Activated CD4-positive, CD25-positive, alpha-beta regulatory T cell treated with anti-CD3 and anti-CD28 coated beads, Interleukin-2, amount 50 U/mL, for 72 hours (primary cell): ENCODE data around the gene GALNT13.

ENCODE experiments used
- DNase-seq: peaks from one replicate; pipeline ENCODE4 v3.0.0; 2021

Gene GALNT13

GRCh38 chr2:154331784-154332183 lies 460.1 kb downstream of the GALNT13 start:
- no peak for DNase-seq

- DNase-seq: no peak
These were observed 464.5 kb downstream of the GALNT13 start for GRCh38 chr2:154336201-154336600.

GRCh38 chr2:154338352-154338967 lies 466.7 kb downstream of the GALNT13 start:
- no peak for DNase-seq

- no peak for DNase-seq
These were observed 471.6 kb downstream of the GALNT13 start for GRCh38 chr2:154343282-154343681.

GRCh38 chr2:154350911-154351310 lies 479.2 kb downstream of the GALNT13 start:
- DNase-seq: no peak

GRCh38 chr2:154361276-154361675 lies 489.6 kb downstream of the GALNT13 start:
- no peak for DNase-seq

- no peak for DNase-seq
These were observed 496.4 kb downstream of the GALNT13 start for GRCh38 chr2:154368153-154368552.

- no peak for DNase-seq
These were observed 499.2 kb downstream of the GALNT13 start for GRCh38 chr2:154370873-154371272.

- no peak for DNase-seq
These were observed 502.7 kb downstream of the GALNT13 start for GRCh38 chr2:154374416-154374815.

- no peak for DNase-seq
These were observed 503.8 kb downstream of the GALNT13 start for GRCh38 chr2:154375579-154375931.

GRCh38 chr2:154381931-154382794 lies 510.4 kb downstream of the GALNT13 start:
- DNase-seq: no peak

- DNase-seq: no peak
These were observed 514.5 kb downstream of the GALNT13 start for GRCh38 chr2:154386186-154386585.

GRCh38 chr2:154391051-154391450 lies 519.3 kb downstream of the GALNT13 start:
- no peak for DNase-seq

GRCh38 chr2:154392256-154392655 lies 520.5 kb downstream of the GALNT13 start:
- DNase-seq: no peak

- DNase-seq: no peak
These were observed 522.9 kb downstream of the GALNT13 start for GRCh38 chr2:154394600-154394999.

- DNase-seq: no peak
These were observed 529.0 kb downstream of the GALNT13 start for GRCh38 chr2:154400563-154401290.

GRCh38 chr2:154402213-154402612 lies 530.5 kb downstream of the GALNT13 start:
- no peak for DNase-seq

GRCh38 chr2:154403242-154403790 lies 531.6 kb downstream of the GALNT13 start:
- DNase-seq: no peak

- DNase-seq: no peak
These were observed 537.1 kb downstream of the GALNT13 start for GRCh38 chr2:154408786-154409185.

GRCh38 chr2:154422251-154422650 lies 550.5 kb downstream of the GALNT13 start:
- DNase-seq: no peak

- DNase-seq: no peak
These were observed 554.3 kb downstream of the GALNT13 start for GRCh38 chr2:154425994-154426393.

- DNase-seq: no peak
These were observed 555.7 kb downstream of the GALNT13 start for GRCh38 chr2:154427453-154427852.

GRCh38 chr2:154428022-154428421 lies 556.3 kb downstream of the GALNT13 start:
- no peak for DNase-seq

GRCh38 chr2:154433010-154433409 lies 561.3 kb downstream of the GALNT13 start:
- DNase-seq: no peak
